OCI-LY7 (cell line): Measurements from ENCODE around the gene POLA2. TPM values are rescaled to one million over a fixed set of nuclear protein-coding genes. Genes with fewer than 3 reads are reported as not detected.

Source experiments
- BruUV-seq: library from RNA; stranded (reverse); fragments of 400-500 nt; replicated peaks from 2 replicates; lab custom pipeline; 2021; lab: Mats Ljungman, UMichigan
- CTCF ChIA-PET: fragments of 300-600 bp; sonication (Branson Sonifier 250); formaldehyde crosslinking; loops from one replicate; lab custom pipeline; 2022; ENCODE audit warnings: antibody characterized with exemption; ENCODE audit not compliant: unreplicated experiment; lab: Charles Lee
- POLR2A ChIA-PET: fragments of 300-600 bp; sonication (Branson Sonifier 250); formaldehyde crosslinking; loops from one replicate; lab custom pipeline; 2022; ENCODE audit warnings: antibody characterized with exemption; lab: Charles Lee
- DNase-seq: peaks from one replicate; pipeline ENCODE4 v3.0.0-alpha.2; 2015; ENCODE audit warnings: low spot score
- H2AFZ ChIP-seq: fragments of 200-600 bp; sonication (generic), shearing (Covaris generic); 2 replicates; pipeline ENCODE4 v1.6.1; 2014; ENCODE audit warnings: mild to moderate bottlenecking, antibody characterized with exemption, low read length, moderate library complexity
- H3K27ac ChIP-seq: fragments of 200-600 bp; sonication (generic); 2 replicates; pipeline ENCODE4 v1.5.1; 2014; ENCODE audit warnings: mixed run types, low read depth, mild to moderate bottlenecking, moderate library complexity, low read length, inconsistent platforms; ENCODE audit not compliant: poor library complexity, severe bottlenecking
- H3K36me3 ChIP-seq: fragments of 200-600 bp; sonication (generic); 2 replicates; pipeline ENCODE4 v1.6.1; 2014; ENCODE audit warnings: mild to moderate bottlenecking, antibody characterized with exemption, low read length, moderate library complexity, mixed read lengths; ENCODE audit not compliant: insufficient read depth
- H3K4me1 ChIP-seq: fragments of 200-600 bp; sonication (generic); 2 replicates; pipeline ENCODE4 v1.5.1; 2014; ENCODE audit warnings: mild to moderate bottlenecking, low read length; ENCODE audit not compliant: insufficient read depth, poor library complexity, severe bottlenecking
- H3K4me2 ChIP-seq: fragments of 200-600 bp; sonication (generic); 2 replicates; pipeline ENCODE4 v1.6.1; 2014; ENCODE audit warnings: mild to moderate bottlenecking, low read length
- H3K4me3 ChIP-seq: fragments of 200-600 bp; sonication (generic); 2 replicates; pipeline ENCODE4 v1.5.1; 2014; ENCODE audit warnings: mild to moderate bottlenecking, low read depth, low read length; ENCODE audit not compliant: poor library complexity, severe bottlenecking
- H3K79me2 ChIP-seq: fragments of 200-600 bp; sonication (generic); 2 replicates; pipeline ENCODE4 v1.6.1; 2016; ENCODE audit warnings: low read depth, mild to moderate bottlenecking, low read length, moderate library complexity, mixed read lengths; ENCODE audit not compliant: insufficient read depth
- H3K9me2 ChIP-seq: fragments of 200-600 bp; sonication (generic); 2 replicates; pipeline ENCODE4 v1.6.1; 2016; ENCODE audit warnings: mild to moderate bottlenecking, low read length, mixed read lengths; ENCODE audit not compliant: insufficient read depth
- H3K9me3 ChIP-seq: fragments of 200-600 bp; sonication (generic); 2 replicates; pipeline ENCODE4 v1.6.1; 2014; ENCODE audit warnings: mild to moderate bottlenecking, mixed run types, low read length, mixed read lengths
- H4K20me1 ChIP-seq: fragments of 200-600 bp; sonication (generic); 2 replicates; pipeline ENCODE4 v1.6.1; 2014; ENCODE audit warnings: mild to moderate bottlenecking, antibody characterized with exemption, low read length, moderate library complexity, mixed read lengths; ENCODE audit not compliant: insufficient read depth
- CTCF ChIP-seq: fragments of 200-600 bp; sonication (generic); conservative IDR thresholded peaks from 2 replicates; pipeline ENCODE4 v1.5.1; 2014; ENCODE audit warnings: mild to moderate bottlenecking, antibody characterized with exemption, low read length, moderate library complexity, mixed read lengths
- EZH2phosphoT487 ChIP-seq: fragments of 200-600 bp; sonication (generic); IDR thresholded peaks from 2 replicates; pipeline ENCODE4 v1.6.1; 2018; ENCODE audit warnings: low read depth, borderline replicate concordance, mild to moderate bottlenecking, mixed run types, antibody characterized with exemption, low read length, moderate library complexity, mixed read lengths
- intact Hi-C: fragments of 100-400 bp; cut with micrococcal nuclease; formaldehyde crosslinking; loops from one replicate; pipeline ENCODE4 v1.10.0; 2022; ENCODE audit not compliant: unreplicated experiment
- total RNA-seq, 2 experiments: library from RNA; depleted of rRNA in 1 of 2; stranded (reverse); fragments of >200 nt in 1 of 2; shearing (Covaris generic) in 1 of 2; gene quantifications; 2 replicates each; pipeline ENCODE4 v1.2.3, GENCODE V29; 2014 to 2022

Gene POLA2
- total RNA-seq, 2 experiments from 2014 or later = 47.5 to 89.1 TPM

GRCh38 chr11:65291613-65292012, 29.9 kb downstream of the POLA2 start:
- Histone ChIP-seq H2AFZ (no peak overlapping the region), H4K20me1 (no peaks in the 10 kb centered on the region), H3K4me1 (no peaks in the 10 kb centered on the region), H3K27ac (no peak overlapping the region), H3K79me2 (no peaks in the 10 kb centered on the region), H3K36me3 (peaks cover 99% of the 10 kb centered on the region), H3K9me2 (no peaks in the 10 kb centered on the region), H3K9me3 (no peaks in the 10 kb centered on the region), H3K4me3 (no peak overlapping the region), H3K4me2 (no peak overlapping the region)
- ChIA-PET POLR2A (interaction anchor here (0.6 kb wide), 1 partner anchor 23 kb away, joined by 3 read pairs; the partner anchor contains the start of gene CDC42EP2), CTCF (no interaction called here)
- BruUV-seq = no TSS peak
- no peak for DNase-seq
- TF ChIP-seq EZH2phosphoT487 (no peak), CTCF (no peak)
- intact Hi-C loops = no loop called here

DNA sequence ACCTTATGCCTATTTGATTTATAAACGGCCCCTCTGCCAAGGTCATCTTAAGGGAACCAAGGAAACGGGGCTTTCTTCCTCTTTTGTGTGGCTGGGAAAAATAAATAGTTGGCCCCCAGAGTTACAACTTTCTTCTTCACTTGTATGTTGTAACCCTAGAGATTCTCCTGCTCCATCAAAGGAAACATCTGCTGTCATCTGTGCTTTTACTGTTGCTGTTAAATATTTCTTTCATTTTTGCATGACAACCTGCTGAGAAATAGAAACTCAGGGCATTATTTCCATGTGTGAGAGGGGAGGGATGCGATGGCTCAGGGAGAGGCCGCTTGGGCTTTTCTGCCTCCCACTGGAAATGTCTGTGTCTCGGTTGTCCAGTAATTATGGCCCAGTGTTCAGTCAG, 31.1 kb downstream of the POLA2 start:
- intact Hi-C loops = no loop called here
- POLR2A ChIA-PET = no interaction called here
- Histone ChIP-seq H4K20me1 (no peaks in the 10 kb centered on the region), H3K4me1 (no peaks in the 10 kb centered on the region), H3K27ac (no peak overlapping the region), H3K4me3 (no peak overlapping the region), H3K36me3 (peaks cover 98% of the 10 kb centered on the region), H3K9me3 (no peaks in the 10 kb centered on the region), H2AFZ (no peak overlapping the region), H3K4me2 (no peak overlapping the region), H3K79me2 (no peaks in the 10 kb centered on the region), H3K9me2 (no peaks in the 10 kb centered on the region)
- no peak for TF ChIP-seq EZH2phosphoT487
- TF ChIP-seq CTCF = no peak
- BruUV-seq = no TSS peak
- CTCF ChIA-PET = no interaction called here
- DNase-seq = no peak

DNA sequence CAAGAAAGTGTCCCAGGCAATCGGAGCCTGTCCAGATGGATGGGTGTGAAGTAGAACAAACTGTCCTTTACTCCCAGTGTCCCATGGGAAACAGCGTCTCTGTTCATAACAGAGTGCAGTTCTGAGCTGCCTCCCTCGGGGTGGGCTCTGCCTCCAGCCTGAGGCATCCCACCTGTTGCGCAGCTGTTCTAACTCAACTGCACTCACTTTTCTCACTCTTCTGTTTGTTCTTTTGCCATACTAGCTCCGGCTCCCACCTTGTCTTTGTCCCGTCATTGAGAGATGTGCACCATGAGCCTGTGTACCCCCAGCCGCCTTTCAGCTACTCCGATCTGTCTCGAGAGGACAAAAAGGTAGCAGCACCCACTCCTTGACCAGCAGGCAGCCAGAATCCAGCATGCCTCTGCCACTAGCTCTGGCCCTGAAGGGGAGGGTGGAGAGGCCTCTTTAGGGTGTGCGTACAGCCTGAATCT, 32.2 kb downstream of the POLA2 start:
- TF ChIP-seq EZH2phosphoT487 (no peak), CTCF (no peak)
- H3K4me2 ChIP-seq = no peak overlapping the region
- no peaks in the 10 kb centered on the region for H3K9me2 ChIP-seq
- H3K79me2 ChIP-seq = no peaks in the 10 kb centered on the region
- H2AFZ ChIP-seq = no peak overlapping the region
- no peak for DNase-seq
- H4K20me1 ChIP-seq = no peaks in the 10 kb centered on the region
- no peak overlapping the region for H3K27ac ChIP-seq
- no TSS peak for BruUV-seq
- no peaks in the 10 kb centered on the region for H3K4me1 ChIP-seq
- no peaks in the 10 kb centered on the region for H3K9me3 ChIP-seq
- ChIA-PET POLR2A (no interaction called here), CTCF (no interaction called here)
- no peak overlapping the region for H3K4me3 ChIP-seq
- H3K36me3 ChIP-seq = peaks cover 98% of the 10 kb centered on the region
- intact Hi-C loops = no loop called here
